Activated naive CD4-positive, alpha-beta T cell treated with anti-CD3 and anti-CD28 coated beads, Interleukin-2, amount 50 U/mL, for 16 hours (primary cell): ENCODE measurements around the gene ARHGAP6.
"Not testable (repeated sequence)": the region's sequence is repeated elsewhere in the genome, so short reads cannot be mapped to it uniquely, and the experiment has no call there.

Experiments
- DNase-seq: peaks from one replicate; pipeline ENCODE4 v3.0.0-alpha.2; 2020

Gene ARHGAP6

GRCh38 chrX:11272290-11272689, 393.4 kb downstream of the ARHGAP6 start:
- DNase-seq = no peak

GRCh38 chrX:11269996-11270395, 395.7 kb downstream of the ARHGAP6 start:
- DNase-seq = no peak

- DNase-seq = no peak
Observed at GRCh38 chrX:11269006-11269405, 396.7 kb downstream of the ARHGAP6 start.

- no peak for DNase-seq
Observed at GRCh38 chrX:11267425-11267824, 398.3 kb downstream of the ARHGAP6 start.

- no peak for DNase-seq
Observed at GRCh38 chrX:11266573-11267003, 399.1 kb downstream of the ARHGAP6 start.

GRCh38 chrX:11265352-11265751, 400.4 kb downstream of the ARHGAP6 start:
- DNase-seq = no peak

GRCh38 chrX:11264925-11265324, 400.8 kb downstream of the ARHGAP6 start:
- DNase-seq = no peak

GRCh38 chrX:11261260-11261659, 404.5 kb downstream of the ARHGAP6 start:
- no peak for DNase-seq

- no peak for DNase-seq
Observed at GRCh38 chrX:11259437-11259836, 406.3 kb downstream of the ARHGAP6 start.

- DNase-seq = no peak
Observed at GRCh38 chrX:11257711-11258110, 408.0 kb downstream of the ARHGAP6 start.

GRCh38 chrX:11257290-11257689, 408.4 kb downstream of the ARHGAP6 start:
- DNase-seq = no peak

GRCh38 chrX:11254417-11255109, 411.2 kb downstream of the ARHGAP6 start:
- DNase-seq = no peak

GRCh38 chrX:11244636-11245035, 421.1 kb downstream of the ARHGAP6 start:
- no peak for DNase-seq

- no peak for DNase-seq
Observed at GRCh38 chrX:11242704-11243103, 423.0 kb downstream of the ARHGAP6 start.

- DNase-seq = no peak
Observed at GRCh38 chrX:11241720-11242119, 424.0 kb downstream of the ARHGAP6 start.

- DNase-seq = no peak
Observed at GRCh38 chrX:11239230-11239629, 426.5 kb downstream of the ARHGAP6 start.

GRCh38 chrX:11235377-11235776, 430.3 kb downstream of the ARHGAP6 start:
- not testable (repeated sequence) for DNase-seq

GRCh38 chrX:11215191-11215921, 450.4 kb downstream of the ARHGAP6 start:
- no peak for DNase-seq

GRCh38 chrX:11214346-11215190, 451.2 kb downstream of the ARHGAP6 start:
- DNase-seq = no peak

GRCh38 chrX:11212741-11213140, 453.0 kb downstream of the ARHGAP6 start:
- DNase-seq = no peak

- DNase-seq = no peak
Observed at GRCh38 chrX:11210415-11210801, 455.3 kb downstream of the ARHGAP6 start.

GRCh38 chrX:11209798-11210414, 455.8 kb downstream of the ARHGAP6 start:
- no peak for DNase-seq

- DNase-seq = no peak
Observed at GRCh38 chrX:11206716-11207115, 459.0 kb downstream of the ARHGAP6 start.
